Measurements from ENCODE around the gene WWOX.

WWOX gene

GRCh38 chr16:78348068-78348467 lies 248.6 kb downstream of the WWOX start:
- Histone ChIP-seq H3K27me3 (replicated peaks; ENCODE audit: control insufficient read depth, insufficient read depth, low read length, poor library complexity, severe bottlenecking) (no peaks in the 10 kb centered on the region), H3K4me3 (ENCODE audit: insufficient read depth, low read depth, low read length, poor library complexity, severe bottlenecking) (no peak overlapping the region), H3K4me1 (ENCODE audit: control insufficient read depth, insufficient read depth, low read length, poor library complexity, severe bottlenecking) (no peaks in the 10 kb centered on the region), H3K27ac (ENCODE audit: insufficient read depth, low read length, poor library complexity, severe bottlenecking) (no peak overlapping the region), H3K36me3 (ENCODE audit: control insufficient read depth, insufficient read depth, low read length) (no peaks in the 10 kb centered on the region), H3K9me3 (ENCODE audit: control insufficient read depth, low read length) (no peaks in the 10 kb centered on the region)
- no peak for DNase-seq

DNA sequence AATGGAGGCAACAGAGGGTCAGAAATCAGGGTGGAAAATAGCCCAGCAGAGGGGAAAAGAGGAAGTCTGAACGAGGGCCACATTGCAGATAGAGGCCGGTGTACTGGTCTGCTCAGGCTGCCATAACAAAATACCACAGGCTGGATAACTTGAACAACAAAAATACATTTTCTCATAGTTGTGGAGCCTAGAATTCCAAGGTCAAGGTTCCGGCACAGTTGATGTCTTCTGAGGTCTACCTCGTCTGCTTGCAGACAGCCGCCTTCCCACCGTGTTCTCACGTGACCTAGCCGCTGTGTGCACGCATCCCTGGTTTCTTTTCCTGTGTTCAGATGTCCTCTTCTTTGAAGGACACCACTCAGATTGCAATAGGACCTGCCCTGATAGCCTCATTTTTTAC lies 249.4 kb downstream of the WWOX start:
- H3K4me3 ChIP-seq (ENCODE audit: insufficient read depth, low read depth, low read length, poor library complexity, severe bottlenecking): no peak overlapping the region
- no peaks in the 10 kb centered on the region for H3K9me3 ChIP-seq (ENCODE audit: control insufficient read depth, low read length)
- H3K36me3 ChIP-seq (ENCODE audit: control insufficient read depth, insufficient read depth, low read length): no peaks in the 10 kb centered on the region
- no peak for DNase-seq
- H3K4me1 ChIP-seq (ENCODE audit: control insufficient read depth, insufficient read depth, low read length, poor library complexity, severe bottlenecking): no peaks in the 10 kb centered on the region
- no peaks in the 10 kb centered on the region for H3K27me3 ChIP-seq (replicated peaks; ENCODE audit: control insufficient read depth, insufficient read depth, low read length, poor library complexity, severe bottlenecking)
- H3K27ac ChIP-seq (ENCODE audit: insufficient read depth, low read length, poor library complexity, severe bottlenecking): no peak overlapping the region

DNA sequence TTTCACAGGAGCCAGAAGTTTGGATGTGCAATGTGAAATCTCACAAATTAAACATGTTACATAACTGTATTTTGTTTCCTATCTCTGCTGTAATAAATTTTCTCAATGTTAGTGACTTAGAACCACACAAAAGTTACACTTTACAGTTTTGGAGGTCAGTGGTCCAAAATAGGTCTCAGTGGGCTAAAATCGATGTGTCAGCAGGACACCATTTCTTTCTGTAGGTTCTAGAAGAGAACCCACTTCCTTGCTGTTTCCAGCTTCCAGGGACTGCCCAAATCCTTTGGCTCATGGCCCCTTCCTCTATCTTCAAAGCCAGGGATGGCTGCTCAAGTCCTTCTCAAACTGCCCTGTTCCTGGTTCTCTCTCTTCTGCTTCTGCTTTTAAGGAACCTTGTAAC lies 252.7 kb downstream of the WWOX start:
- H3K4me1 ChIP-seq (ENCODE audit: control insufficient read depth, insufficient read depth, low read length, poor library complexity, severe bottlenecking): no peaks in the 10 kb centered on the region
- H3K27me3 ChIP-seq (replicated peaks; ENCODE audit: control insufficient read depth, insufficient read depth, low read length, poor library complexity, severe bottlenecking): no peaks in the 10 kb centered on the region
- no peaks in the 10 kb centered on the region for H3K36me3 ChIP-seq (ENCODE audit: control insufficient read depth, insufficient read depth, low read length)
- H3K9me3 ChIP-seq (ENCODE audit: control insufficient read depth, low read length): no peaks in the 10 kb centered on the region
- H3K4me3 ChIP-seq (ENCODE audit: insufficient read depth, low read depth, low read length, poor library complexity, severe bottlenecking): no peak overlapping the region
- no peak for DNase-seq
- no peak overlapping the region for H3K27ac ChIP-seq (ENCODE audit: insufficient read depth, low read length, poor library complexity, severe bottlenecking)

- Histone ChIP-seq H3K27me3 (replicated peaks; ENCODE audit: control insufficient read depth, insufficient read depth, low read length, poor library complexity, severe bottlenecking) (no peaks in the 10 kb centered on the region), H3K27ac (ENCODE audit: insufficient read depth, low read length, poor library complexity, severe bottlenecking) (no peak overlapping the region), H3K4me1 (ENCODE audit: control insufficient read depth, insufficient read depth, low read length, poor library complexity, severe bottlenecking) (no peaks in the 10 kb centered on the region), H3K9me3 (ENCODE audit: control insufficient read depth, low read length) (no peaks in the 10 kb centered on the region), H3K4me3 (ENCODE audit: insufficient read depth, low read depth, low read length, poor library complexity, severe bottlenecking) (no peak overlapping the region), H3K36me3 (ENCODE audit: control insufficient read depth, insufficient read depth, low read length) (no peaks in the 10 kb centered on the region)
- no peak for DNase-seq
Measured at GRCh38 chr16:78353640-78354275, 254.3 kb downstream of the WWOX start.

DNA sequence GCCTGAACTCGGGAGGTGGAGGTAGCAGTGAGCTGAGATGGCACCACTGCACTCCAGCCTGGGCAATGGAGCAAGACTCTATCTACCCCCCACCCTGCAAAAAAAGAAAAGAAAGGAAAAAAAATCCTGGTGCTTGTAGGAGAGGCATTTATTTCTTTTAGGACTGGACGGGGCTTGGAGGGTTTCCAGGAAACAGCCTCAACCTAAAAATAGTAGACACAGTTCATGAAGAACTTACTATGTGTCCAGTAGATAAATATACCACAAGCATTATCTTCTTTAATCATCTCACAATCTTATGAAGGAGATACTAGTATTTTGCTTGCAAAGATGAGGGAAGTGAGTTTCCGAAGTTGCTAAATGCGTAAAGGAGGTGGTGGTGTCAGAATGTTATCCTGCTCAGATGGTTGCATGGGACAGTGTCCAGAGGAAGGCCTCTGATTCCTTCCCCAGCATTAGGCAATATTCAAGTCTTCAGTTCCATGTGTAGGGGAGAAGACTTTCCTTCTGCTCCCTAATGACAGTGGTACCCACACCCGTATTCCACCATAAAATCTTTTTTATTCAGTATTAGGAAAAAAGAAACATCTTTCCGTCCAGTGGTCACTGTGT lies 263.2 kb downstream of the WWOX start:
- H3K4me1 ChIP-seq (ENCODE audit: control insufficient read depth, insufficient read depth, low read length, poor library complexity, severe bottlenecking): no peaks in the 10 kb centered on the region
- DNase-seq: no peak
- no peak overlapping the region for H3K27ac ChIP-seq (ENCODE audit: insufficient read depth, low read length, poor library complexity, severe bottlenecking)
- H3K36me3 ChIP-seq (ENCODE audit: control insufficient read depth, insufficient read depth, low read length): no peaks in the 10 kb centered on the region
- H3K4me3 ChIP-seq (ENCODE audit: insufficient read depth, low read depth, low read length, poor library complexity, severe bottlenecking): no peak overlapping the region
- no peaks in the 10 kb centered on the region for H3K9me3 ChIP-seq (ENCODE audit: control insufficient read depth, low read length)
- no peaks in the 10 kb centered on the region for H3K27me3 ChIP-seq (replicated peaks; ENCODE audit: control insufficient read depth, insufficient read depth, low read length, poor library complexity, severe bottlenecking)

DNA sequence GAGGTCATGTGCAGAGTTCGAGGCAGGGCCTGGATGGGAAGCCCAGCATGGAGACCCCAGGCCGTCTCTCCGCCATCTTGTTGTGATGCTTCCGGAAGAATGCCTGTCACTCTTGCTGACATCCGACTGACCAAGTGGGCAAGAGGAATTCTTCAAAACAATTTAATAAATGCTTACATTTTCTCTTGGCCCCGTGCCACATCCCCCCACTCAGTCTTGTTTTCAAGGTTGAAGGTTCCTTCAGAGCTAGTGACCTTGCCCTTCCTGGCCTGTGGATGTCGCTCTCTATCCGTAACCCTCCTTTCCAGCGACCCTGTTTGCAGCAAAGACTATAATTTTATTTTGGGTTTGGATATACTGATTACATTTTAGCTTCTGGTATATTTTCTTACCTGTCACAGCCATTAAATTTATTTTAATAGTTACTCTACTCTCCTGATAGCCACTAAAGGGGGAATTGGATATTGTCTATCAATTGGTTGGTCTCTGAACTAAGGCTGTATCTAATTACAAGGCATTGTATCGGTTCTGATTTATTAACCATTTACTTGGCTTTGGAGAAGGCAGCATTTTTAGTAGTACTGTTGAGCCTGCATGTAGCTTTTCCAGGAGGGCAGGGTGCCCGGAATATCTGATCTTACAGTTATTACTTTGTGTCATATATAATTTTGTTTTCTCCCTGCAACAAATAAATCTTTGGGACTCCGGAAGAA lies 264.5 kb downstream of the WWOX start:
- Histone ChIP-seq H3K4me1 (ENCODE audit: control insufficient read depth, insufficient read depth, low read length, poor library complexity, severe bottlenecking) (no peaks in the 10 kb centered on the region), H3K36me3 (ENCODE audit: control insufficient read depth, insufficient read depth, low read length) (no peaks in the 10 kb centered on the region), H3K27ac (ENCODE audit: insufficient read depth, low read length, poor library complexity, severe bottlenecking) (no peak overlapping the region), H3K4me3 (ENCODE audit: insufficient read depth, low read depth, low read length, poor library complexity, severe bottlenecking) (no peak overlapping the region), H3K27me3 (replicated peaks; ENCODE audit: control insufficient read depth, insufficient read depth, low read length, poor library complexity, severe bottlenecking) (no peaks in the 10 kb centered on the region), H3K9me3 (ENCODE audit: control insufficient read depth, low read length) (no peaks in the 10 kb centered on the region)
- DNase-seq: no peak

DNA sequence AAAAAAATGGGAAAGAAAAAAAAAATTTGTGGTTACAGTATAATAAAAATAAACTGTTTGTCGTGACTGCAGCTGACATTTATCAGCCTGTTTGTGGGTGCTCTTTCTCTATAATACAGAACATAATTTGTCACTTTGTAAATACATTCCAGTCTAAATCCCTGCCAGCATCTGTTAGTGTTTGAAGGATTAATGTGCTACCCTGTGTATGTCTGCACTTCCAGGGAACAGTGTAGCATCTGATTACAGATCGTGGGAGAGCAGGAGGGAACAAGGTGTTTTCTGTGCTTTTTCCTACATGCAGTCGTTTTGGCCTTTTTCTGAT lies 265.1 kb downstream of the WWOX start:
- Histone ChIP-seq H3K27me3 (replicated peaks; ENCODE audit: control insufficient read depth, insufficient read depth, low read length, poor library complexity, severe bottlenecking) (no peaks in the 10 kb centered on the region), H3K9me3 (ENCODE audit: control insufficient read depth, low read length) (no peaks in the 10 kb centered on the region), H3K36me3 (ENCODE audit: control insufficient read depth, insufficient read depth, low read length) (no peaks in the 10 kb centered on the region), H3K4me1 (ENCODE audit: control insufficient read depth, insufficient read depth, low read length, poor library complexity, severe bottlenecking) (no peaks in the 10 kb centered on the region), H3K4me3 (ENCODE audit: insufficient read depth, low read depth, low read length, poor library complexity, severe bottlenecking) (no peak overlapping the region), H3K27ac (ENCODE audit: insufficient read depth, low read length, poor library complexity, severe bottlenecking) (no peak overlapping the region)
- no peak for DNase-seq

DNA sequence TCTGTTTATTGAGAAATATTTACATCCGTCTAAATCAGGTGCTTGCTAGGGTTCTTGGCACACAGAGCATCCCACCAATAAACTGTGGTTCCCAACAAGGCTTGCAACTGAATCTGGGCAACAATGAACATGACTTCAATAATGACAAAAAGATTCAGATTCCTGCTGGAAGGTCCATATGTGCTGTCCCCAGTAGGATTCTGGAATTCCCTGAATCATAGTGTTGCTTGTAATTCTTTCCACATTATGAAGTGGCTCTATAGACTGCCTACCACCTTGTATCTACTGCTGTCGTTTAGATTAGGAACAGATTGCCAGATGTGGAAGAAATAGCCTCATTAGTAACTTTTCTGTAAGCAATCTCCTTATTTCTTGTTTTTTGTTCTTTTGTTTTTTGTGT lies 265.9 kb downstream of the WWOX start:
- Histone ChIP-seq H3K36me3 (ENCODE audit: control insufficient read depth, insufficient read depth, low read length) (no peaks in the 10 kb centered on the region), H3K27me3 (replicated peaks; ENCODE audit: control insufficient read depth, insufficient read depth, low read length, poor library complexity, severe bottlenecking) (no peaks in the 10 kb centered on the region), H3K9me3 (ENCODE audit: control insufficient read depth, low read length) (no peaks in the 10 kb centered on the region), H3K4me1 (ENCODE audit: control insufficient read depth, insufficient read depth, low read length, poor library complexity, severe bottlenecking) (no peaks in the 10 kb centered on the region), H3K27ac (ENCODE audit: insufficient read depth, low read length, poor library complexity, severe bottlenecking) (no peak overlapping the region), H3K4me3 (ENCODE audit: insufficient read depth, low read depth, low read length, poor library complexity, severe bottlenecking) (no peak overlapping the region)
- DNase-seq: no peak

DNA sequence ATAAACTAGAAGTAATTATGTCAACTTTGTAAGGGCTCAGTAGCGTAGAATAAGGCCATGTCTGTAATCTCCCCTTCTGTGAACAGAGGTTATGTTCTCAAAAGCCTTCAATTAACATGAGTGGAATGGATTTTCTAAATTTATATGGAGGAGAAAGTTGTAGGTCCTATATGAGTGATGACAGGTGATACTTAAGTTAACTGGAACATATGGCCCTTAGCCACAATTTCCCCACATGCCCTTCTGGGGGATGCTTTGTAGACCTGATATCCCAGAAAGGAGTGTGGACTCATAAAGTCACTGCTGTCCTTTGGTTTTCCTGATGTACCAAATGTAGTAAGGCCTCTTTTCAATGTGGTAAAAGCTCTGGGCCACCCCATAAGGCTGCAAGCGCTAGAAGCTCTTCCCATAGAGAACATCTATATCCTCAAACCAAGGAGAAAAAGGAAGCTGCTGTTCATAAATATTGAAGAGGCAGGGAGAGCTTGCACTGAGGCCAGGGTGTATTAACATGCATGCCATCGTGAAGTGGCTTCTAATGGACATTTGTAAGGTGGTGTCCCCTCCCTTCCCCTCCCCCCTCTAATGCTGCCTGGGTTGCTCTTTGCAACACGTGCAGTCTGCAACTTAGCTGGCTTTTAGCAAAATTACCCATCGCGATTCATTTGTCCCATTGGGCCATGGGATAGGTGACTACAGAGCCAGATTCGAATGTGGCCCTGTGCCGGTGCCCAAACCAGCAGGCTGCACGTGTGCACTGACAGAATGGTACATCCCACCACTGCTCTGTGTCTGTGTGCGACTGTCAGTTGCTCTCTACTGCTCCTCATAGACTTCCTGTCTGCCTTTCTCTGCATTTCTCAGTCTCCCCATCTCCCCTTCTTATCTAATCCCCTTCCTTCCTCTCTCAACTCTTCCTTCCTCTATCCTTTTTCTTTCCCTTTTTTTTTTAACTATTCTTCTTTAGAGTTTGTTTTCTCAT lies 269.0 kb downstream of the WWOX start:
- Histone ChIP-seq H3K9me3 (ENCODE audit: control insufficient read depth, low read length) (no peaks in the 10 kb centered on the region), H3K4me3 (ENCODE audit: insufficient read depth, low read depth, low read length, poor library complexity, severe bottlenecking) (no peak overlapping the region), H3K4me1 (ENCODE audit: control insufficient read depth, insufficient read depth, low read length, poor library complexity, severe bottlenecking) (no peaks in the 10 kb centered on the region), H3K27me3 (replicated peaks; ENCODE audit: control insufficient read depth, insufficient read depth, low read length, poor library complexity, severe bottlenecking) (no peaks in the 10 kb centered on the region), H3K27ac (ENCODE audit: insufficient read depth, low read length, poor library complexity, severe bottlenecking) (no peak overlapping the region), H3K36me3 (ENCODE audit: control insufficient read depth, insufficient read depth, low read length) (no peaks in the 10 kb centered on the region)
- no peak for DNase-seq
